RWPE1 (cell line): ENCODE measurements around the gene RNF4.
"Not testable (repeated sequence)": the region's sequence is repeated elsewhere in the genome, so short reads cannot be mapped to it uniquely, and the experiment has no call there.

Source experiments
- CTCF ChIA-PET: fragments of 350-600 bp; sonication (Branson Sonifier 250); formaldehyde crosslinking; extraction: SDS; loops from one replicate; lab custom pipeline; 2021; lab: Yijun Ruan, JAX
- POLR2A ChIA-PET: fragments of 400-600 bp; formaldehyde crosslinking; extraction: SDS; loops from one replicate; lab custom pipeline; 2020; ENCODE audit warnings: antibody characterized with exemption; ENCODE audit not compliant: low non-redundant PET; lab: Yijun Ruan, JAX
- DNase-seq: peaks from one replicate; pipeline ENCODE4 v3.0.0; 2012; ENCODE audit warnings: low spot score
- H3K27ac ChIP-seq: fragments of 450-650 bp; 2 replicates; pipeline ENCODE4 v1.5.1; 2017
- TF ChIP-seq, protein P1 (sequence below): fragments of 450-650 bp; conservative IDR thresholded peaks from 2 replicates; pipeline ENCODE4 v1.5.1; 2017; ENCODE audit warnings: low read depth, mild to moderate bottlenecking

The RNF4 gene

DNA sequence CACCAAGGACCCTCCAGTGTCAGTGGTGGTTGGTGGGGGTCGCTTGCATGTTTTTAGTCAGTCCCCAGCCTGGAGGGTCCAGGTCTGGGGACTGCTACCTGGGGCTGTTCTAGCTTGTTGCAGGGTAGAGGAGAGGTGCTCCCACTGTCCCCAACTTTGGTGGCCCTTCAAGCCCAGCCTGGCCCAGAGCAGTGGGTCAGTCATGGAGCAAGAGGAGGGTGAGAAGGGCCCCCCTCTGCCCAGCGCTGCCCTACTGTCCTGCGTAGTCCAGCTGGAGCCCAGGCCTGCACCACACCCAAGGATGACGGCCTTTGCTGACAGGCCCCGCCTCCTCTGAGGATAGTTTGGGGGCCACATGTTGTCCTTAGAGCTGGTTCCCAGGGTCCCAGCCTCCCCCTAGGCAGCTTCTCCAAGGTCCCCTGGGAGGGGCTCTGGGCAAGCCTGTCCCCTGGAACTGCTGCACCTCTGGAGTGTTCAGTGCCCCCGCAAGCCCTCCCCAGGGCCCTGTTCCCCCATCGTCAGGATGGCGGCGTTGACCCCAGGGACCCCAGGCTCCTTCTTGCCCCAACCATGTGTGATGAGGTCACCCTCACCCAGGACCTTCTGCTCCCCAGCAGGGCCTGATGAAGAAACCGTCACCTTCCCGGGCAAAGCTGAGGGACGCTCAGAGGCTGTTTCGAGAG is 43.4 kb upstream of the RNF4 start:
- ChIA-PET CTCF (no interaction called here), POLR2A (no interaction called here)
- no peak for DNase-seq
- H3K27ac ChIP-seq: 0 out of 2 replicates have a peak overlapping the region, but pooled peaks have one; percentile 15
- TF ChIP-seq, protein P1, sequence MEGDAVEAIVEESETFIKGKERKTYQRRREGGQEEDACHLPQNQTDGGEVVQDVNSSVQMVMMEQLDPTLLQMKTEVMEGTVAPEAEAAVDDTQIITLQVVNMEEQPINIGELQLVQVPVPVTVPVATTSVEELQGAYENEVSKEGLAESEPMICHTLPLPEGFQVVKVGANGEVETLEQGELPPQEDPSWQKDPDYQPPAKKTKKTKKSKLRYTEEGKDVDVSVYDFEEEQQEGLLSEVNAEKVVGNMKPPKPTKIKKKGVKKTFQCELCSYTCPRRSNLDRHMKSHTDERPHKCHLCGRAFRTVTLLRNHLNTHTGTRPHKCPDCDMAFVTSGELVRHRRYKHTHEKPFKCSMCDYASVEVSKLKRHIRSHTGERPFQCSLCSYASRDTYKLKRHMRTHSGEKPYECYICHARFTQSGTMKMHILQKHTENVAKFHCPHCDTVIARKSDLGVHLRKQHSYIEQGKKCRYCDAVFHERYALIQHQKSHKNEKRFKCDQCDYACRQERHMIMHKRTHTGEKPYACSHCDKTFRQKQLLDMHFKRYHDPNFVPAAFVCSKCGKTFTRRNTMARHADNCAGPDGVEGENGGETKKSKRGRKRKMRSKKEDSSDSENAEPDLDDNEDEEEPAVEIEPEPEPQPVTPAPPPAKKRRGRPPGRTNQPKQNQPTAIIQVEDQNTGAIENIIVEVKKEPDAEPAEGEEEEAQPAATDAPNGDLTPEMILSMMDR: no peak

DNA sequence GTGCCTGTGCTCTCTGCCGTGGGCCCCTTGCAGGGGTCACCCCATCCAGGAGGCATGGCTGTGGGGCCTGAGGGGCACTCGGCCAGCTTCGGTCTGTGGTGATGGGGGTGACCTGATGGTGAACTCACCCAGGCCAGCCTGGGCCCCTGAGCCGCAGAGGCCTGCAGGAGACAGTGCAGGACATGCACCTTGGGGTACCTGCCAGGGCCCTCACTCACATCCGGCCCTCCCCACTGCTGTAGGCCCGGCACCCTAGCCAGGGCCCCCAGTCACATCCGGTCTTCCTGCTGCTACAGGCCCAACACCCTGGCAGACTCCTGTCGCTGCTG is 42.9 kb upstream of the RNF4 start:
- TF ChIP-seq, protein P1: no peak
- 0 out of 2 replicates have a peak overlapping the region, but pooled peaks have one; percentile 15 for H3K27ac ChIP-seq
- ChIA-PET CTCF (no interaction called here), POLR2A (no interaction called here)
- no peak for DNase-seq

DNA sequence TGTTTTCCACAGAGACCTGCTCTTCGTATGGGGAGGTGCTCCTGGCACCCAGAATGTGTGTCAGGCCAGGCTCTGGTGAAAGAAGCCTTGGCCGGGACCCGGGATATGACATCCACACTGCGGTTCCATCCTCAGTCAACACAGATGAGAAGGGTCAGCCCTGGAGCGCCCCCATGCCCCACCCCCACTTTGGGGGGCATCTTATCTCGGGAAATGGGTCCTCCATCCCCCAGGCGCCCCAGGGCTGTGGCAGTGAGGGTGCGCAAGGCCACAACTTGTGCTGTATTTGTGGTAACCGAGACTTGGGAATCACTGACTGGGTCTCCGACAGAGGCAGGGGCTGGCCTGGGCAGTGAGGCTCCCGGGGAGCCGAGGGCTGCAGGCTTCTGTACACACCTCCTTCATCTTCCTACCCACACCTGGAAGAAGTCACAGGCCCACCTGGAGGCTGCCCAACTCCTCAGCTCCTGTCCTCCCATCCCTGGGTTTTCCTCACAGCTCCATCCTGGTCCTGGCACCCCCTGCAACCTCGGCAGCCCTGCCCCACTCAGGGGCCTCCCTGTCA is 42.1 kb upstream of the RNF4 start:
- DNase-seq: no peak
- CTCF ChIA-PET: interaction anchor here (1.1 to 1.4 kb wide), 2 partner anchors 14 to 34 kb away, joined by 3 to 6 read pairs; no protein-coding TSS in a partner anchor
- H3K27ac ChIP-seq: no peak overlapping the region
- POLR2A ChIA-PET: no interaction called here
- TF ChIP-seq, protein P1: no peak

DNA sequence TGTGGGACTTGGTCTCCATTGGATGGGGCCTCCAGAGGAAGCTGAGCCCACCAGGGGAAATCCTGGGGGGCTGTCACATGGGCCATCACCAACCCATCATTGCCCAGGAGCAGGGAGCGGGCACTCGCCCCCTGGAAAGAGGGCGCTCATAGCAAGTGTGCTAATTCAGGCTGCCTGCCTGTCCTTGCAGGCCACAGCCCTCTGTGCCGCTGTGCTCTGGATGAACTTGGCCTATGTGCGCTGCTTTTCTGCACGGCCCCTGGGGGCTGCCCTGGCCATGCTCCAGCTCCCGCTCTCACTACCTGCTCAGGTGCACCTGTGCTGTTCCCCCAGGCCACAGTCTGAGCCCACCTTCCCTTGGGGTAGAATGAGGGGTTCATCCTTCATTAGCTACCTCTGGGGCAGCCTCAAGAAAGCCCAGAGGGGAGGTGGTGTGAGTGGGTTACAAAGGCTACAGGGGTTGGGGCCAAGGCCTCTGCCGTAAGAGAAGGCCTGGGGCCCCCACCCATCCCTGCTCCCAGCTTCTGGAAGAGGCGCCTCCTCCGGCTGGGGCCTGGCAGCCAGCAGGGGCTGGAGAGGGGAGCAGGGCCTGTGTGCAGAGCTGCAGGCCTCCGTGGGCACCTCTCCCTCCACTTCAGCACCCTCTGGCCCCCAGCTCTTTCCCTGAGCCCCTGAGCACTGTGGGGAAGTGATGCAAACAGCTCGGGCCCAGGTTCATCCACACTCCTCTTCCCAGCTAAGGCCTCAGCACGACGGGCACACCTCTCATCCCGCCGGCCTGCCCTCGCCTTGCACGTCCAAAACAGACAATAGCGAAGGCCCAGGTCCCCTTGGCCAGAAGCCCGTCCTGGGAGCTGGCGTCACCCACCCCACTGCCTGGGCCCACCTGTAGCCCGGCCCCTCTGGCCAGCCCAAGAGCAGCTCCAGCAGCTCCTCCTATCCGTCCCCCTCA is 41.2 kb upstream of the RNF4 start:
- CTCF ChIA-PET: interaction anchor here (0.7 to 1.4 kb wide), 3 partner anchors 14 to 35 kb away, joined by 3 to 6 read pairs (median 4); no protein-coding TSS in a partner anchor
- TF ChIP-seq, protein P1: no peak
- POLR2A ChIA-PET: no interaction called here
- DNase-seq: no peak
- no peak overlapping the region for H3K27ac ChIP-seq

DNA sequence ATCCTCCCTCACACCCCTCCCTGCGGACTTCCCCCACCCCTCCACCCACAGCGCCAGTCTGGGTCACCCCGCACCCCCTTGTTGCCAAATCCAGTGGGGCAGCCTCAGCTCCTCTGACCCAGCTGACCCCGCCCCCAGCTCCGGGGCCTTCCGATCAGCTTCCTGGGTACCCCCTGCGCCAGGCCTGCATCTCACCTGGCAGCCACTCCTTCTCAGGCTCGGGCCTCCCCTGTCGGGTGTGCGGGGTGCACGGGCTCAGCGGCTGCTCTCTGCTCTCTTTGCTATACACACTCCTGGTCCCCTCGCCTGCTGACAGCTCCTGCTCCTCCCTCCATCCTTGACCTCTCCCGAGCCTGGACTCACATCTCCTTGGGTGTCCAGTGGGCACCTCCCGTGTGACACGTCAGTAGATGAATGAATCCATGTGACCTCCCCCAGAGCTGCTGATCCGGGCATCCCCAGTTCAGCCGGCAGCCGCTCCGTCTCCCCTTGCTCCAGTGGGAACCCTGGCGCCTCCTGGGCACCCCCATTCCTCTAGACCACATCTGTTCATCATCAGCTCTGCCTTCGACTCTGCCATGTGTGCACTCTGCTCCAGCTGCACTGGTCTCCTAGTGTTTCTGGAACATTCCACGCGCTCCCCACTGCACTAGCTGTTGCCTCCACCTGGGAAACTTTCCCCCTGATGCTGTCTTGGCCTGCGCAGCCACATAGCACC is 40.3 kb upstream of the RNF4 start:
- ChIA-PET POLR2A (no interaction called here), CTCF (interaction anchor here (1.4 kb wide), 1 partner anchor 16 kb away, joined by 6 read pairs; no protein-coding TSS in a partner anchor)
- DNase-seq: no peak
- peak overlapping the region; percentile 86 for H3K27ac ChIP-seq
- TF ChIP-seq, protein P1: no peak

DNA sequence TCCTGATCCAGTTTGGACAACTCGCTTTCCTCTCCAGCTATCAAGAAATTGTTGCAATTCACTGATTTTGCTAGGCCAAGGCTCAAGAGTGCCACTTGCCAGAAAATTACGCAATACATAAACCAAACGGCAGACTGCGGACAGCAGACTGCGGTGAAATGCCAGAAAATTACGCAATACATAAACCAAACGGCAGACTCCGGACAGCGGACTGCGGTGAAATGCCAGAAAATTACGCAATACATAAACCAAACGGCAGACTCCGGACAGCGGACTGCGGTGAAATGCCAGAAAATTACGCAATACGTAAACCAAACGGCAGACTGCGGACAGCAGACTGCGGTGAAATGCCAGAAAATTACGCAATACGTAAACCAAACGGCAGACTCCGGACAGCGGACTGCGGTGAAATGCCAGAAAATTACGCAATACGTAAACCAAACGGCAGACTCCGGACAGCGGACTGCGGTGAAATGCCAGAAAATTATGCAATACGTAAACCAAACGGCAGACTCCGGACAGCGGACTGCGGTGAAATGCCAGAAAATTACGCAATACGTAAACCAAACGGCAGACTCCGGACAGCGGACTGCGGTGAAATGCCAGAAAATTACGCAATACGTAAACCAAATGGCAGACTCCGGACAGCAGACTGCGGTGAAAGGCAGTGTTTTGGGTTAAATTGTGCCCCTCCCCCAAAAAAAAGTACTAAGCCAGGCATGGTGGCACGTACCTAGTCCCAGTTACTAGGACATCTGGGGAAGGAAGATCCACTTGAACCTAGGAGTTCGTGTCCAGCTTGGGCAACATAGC is 38.8 kb upstream of the RNF4 start:
- CTCF ChIA-PET, POLR2A ChIA-PET, DNase-seq: not testable (repeated sequence)
- peak overlapping the region; percentile 86 for H3K27ac ChIP-seq
